ENCODE results near the gene FMN2.
"Not testable (repeated sequence)": the region's sequence is repeated elsewhere in the genome, so short reads cannot be mapped to it uniquely, and the experiment has no call there.

Gene FMN2

DNA sequence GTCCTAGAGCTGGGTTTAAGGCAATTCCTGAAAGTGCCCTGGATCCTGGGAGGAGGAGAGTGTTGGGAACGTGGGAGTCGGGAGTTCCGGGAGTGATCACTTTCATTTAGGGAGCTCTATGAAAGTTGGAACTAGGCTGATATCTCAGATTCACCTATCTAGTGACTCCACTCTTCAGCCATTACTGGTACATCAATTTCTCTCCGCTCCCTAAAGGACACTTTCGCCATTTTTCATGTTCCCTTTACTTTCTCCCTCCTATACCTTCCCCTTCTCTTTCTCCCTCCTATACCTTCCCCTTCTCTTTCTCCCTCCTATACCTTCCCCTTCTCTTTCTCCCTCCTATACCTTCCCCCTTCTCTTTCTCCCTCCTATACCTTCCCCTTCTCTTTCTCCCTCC, 93.0 kb downstream of the FMN2 start:
- CTCF ChIA-PET: interaction anchor here (0.6 to 5.2 kb wide), 3 partner anchors 35 to 320 kb away, joined by 5 to 120 read pairs (median 6); no protein-coding TSS in a partner anchor
- H3K9me3 ChIP-seq (ENCODE audit: control insufficient read depth, insufficient read depth, low read depth, low read length); POLR2A ChIA-PET; H3K4me1 ChIP-seq (ENCODE audit: control insufficient read depth, insufficient read depth, low read length); H3K4me3 ChIP-seq (ENCODE audit: low read depth, low read length); H3K27ac ChIP-seq (ENCODE audit: extremely low read depth, low read depth, low read length); H3K36me3 ChIP-seq (ENCODE audit: control insufficient read depth in 2 of 2, insufficient read depth in 1 of 2, low read length in 2 of 2): not testable (repeated sequence)
- TF ChIP-seq PRDM1 (tag by site-specific recombination; IDR thresholded peaks at IDR 0.05): peak; percentile 95

DNA sequence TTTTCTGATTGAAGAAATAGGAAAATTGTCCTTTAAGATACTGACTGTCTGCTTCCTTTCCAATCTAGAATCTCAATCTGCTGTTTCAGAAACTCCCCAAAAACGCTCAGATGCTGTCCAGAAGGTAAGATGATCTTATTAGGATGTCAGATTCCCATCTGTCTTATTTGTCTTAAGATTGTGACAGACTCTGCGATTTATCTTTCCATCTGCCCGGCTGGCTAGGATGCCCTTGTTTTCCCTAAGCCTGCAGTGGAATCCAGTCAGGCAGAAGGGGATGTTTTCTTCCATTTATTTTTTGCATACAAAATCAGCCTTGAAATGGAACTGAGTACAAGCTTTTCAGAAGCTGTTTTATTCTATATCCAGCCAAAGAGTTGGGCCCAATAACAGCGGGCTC, 96.5 kb downstream of the FMN2 start:
- POLR2A ChIA-PET: no interaction called here
- Histone ChIP-seq H3K27ac (ENCODE audit: extremely low read depth, low read depth, low read length) (no peak overlapping the region), H3K9me3 (ENCODE audit: control insufficient read depth, insufficient read depth, low read depth, low read length) (no peaks in the 10 kb centered on the region), H3K4me3 (ENCODE audit: low read depth, low read length) (no peak overlapping the region), H3K36me3 (ENCODE audit: control insufficient read depth in 2 of 2, insufficient read depth in 1 of 2, low read length in 2 of 2) (no peaks in the 10 kb centered on the region; a peak in 1 of 3 replicates), H3K4me1 (ENCODE audit: control insufficient read depth, insufficient read depth, low read length) (peaks cover 4% of the 10 kb centered on the region; the same call in 1 of the 2 replicates)
- CTCF ChIA-PET: interaction anchor here (0.5 to 5.2 kb wide), 30 partner anchors 9 to 1370 kb away, joined by 3 to 120 read pairs (median 6); no protein-coding TSS in a partner anchor
- TF ChIP-seq, protein P1, sequence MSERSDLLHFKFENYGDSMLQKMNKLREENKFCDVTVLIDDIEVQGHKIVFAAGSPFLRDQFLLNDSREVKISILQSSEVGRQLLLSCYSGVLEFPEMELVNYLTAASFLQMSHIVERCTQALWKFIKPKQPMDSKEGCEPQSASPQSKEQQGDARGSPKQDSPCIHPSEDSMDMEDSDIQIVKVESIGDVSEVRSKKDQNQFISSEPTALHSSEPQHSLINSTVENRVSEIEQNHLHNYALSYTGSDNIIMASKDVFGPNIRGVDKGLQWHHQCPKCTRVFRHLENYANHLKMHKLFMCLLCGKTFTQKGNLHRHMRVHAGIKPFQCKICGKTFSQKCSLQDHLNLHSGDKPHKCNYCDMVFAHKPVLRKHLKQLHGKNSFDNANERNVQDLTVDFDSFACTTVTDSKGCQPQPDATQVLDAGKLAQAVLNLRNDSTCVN (tag by site-specific recombination; optimal IDR thresholded peaks at IDR 0.05): no peak
- TF ChIP-seq ZBTB8A (tag by site-specific recombination; IDR thresholded peaks at IDR 0.05) (no peak), ZNF610 (tag by site-specific recombination; IDR thresholded peaks at IDR 0.05; ENCODE audit: borderline replicate concordance) (no peak), SP7 (tag by site-specific recombination; IDR thresholded peaks at IDR 0.05) (no peak)
- TF ChIP-seq, protein P2, sequence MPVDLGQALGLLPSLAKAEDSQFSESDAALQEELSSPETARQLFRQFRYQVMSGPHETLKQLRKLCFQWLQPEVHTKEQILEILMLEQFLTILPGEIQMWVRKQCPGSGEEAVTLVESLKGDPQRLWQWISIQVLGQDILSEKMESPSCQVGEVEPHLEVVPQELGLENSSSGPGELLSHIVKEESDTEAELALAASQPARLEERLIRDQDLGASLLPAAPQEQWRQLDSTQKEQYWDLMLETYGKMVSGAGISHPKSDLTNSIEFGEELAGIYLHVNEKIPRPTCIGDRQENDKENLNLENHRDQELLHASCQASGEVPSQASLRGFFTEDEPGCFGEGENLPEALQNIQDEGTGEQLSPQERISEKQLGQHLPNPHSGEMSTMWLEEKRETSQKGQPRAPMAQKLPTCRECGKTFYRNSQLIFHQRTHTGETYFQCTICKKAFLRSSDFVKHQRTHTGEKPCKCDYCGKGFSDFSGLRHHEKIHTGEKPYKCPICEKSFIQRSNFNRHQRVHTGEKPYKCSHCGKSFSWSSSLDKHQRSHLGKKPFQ (tag by site-specific recombination; IDR thresholded peaks at IDR 0.05): no peak

DNA sequence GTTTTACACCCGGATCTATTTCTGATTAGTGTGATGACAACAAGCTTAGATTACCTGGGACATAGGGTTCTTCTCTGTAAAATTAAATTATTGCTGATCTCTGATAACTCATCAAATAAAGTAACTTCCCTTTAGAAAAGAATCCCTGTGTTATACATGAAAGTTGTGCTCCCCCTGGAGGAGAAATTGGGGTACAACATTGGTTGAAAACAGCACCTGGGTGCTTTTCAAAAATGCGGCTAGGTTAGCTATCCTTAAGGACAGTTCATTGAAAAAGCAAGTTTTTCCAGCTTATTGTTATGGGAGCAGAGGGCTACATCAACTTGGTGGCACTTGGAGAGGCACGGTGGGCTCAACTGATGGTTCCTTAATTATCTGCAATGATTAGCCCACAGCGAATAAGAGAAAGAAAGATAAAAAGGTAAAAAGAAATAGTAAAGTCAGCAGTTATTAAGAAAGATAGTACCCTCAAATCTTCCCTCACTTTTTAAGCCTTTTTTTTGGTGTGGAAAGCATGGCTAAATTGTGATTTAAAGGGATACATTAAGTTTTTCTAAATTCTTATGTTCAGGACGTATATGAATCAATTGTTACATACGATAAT, 97.8 kb downstream of the FMN2 start:
- peaks cover 4% of the 10 kb centered on the region; the same call in 1 of the 2 replicates for H3K4me1 ChIP-seq (ENCODE audit: control insufficient read depth, insufficient read depth, low read length)
- no peak overlapping the region for H3K27ac ChIP-seq (ENCODE audit: extremely low read depth, low read depth, low read length)
- ChIA-PET POLR2A (no interaction called here), CTCF (interaction anchor here (0.6 to 5.2 kb wide), 60 partner anchors 9 to 880 kb away, joined by 3 to 120 read pairs (median 5); no protein-coding TSS in a partner anchor)
- H3K4me3 ChIP-seq (ENCODE audit: low read depth, low read length): no peak overlapping the region
- H3K9me3 ChIP-seq (ENCODE audit: control insufficient read depth, insufficient read depth, low read depth, low read length): no peaks in the 10 kb centered on the region
- no peaks in the 10 kb centered on the region for H3K36me3 ChIP-seq (ENCODE audit: control insufficient read depth in 2 of 2, insufficient read depth in 1 of 2, low read length in 2 of 2)
- TF ChIP-seq ZNF426 (tag by site-specific recombination; IDR thresholded peaks at IDR 0.05): no peak
- TF ChIP-seq KLF1 (tag by site-specific recombination; IDR thresholded peaks at IDR 0.05): no peak
- TF ChIP-seq, protein P3, sequence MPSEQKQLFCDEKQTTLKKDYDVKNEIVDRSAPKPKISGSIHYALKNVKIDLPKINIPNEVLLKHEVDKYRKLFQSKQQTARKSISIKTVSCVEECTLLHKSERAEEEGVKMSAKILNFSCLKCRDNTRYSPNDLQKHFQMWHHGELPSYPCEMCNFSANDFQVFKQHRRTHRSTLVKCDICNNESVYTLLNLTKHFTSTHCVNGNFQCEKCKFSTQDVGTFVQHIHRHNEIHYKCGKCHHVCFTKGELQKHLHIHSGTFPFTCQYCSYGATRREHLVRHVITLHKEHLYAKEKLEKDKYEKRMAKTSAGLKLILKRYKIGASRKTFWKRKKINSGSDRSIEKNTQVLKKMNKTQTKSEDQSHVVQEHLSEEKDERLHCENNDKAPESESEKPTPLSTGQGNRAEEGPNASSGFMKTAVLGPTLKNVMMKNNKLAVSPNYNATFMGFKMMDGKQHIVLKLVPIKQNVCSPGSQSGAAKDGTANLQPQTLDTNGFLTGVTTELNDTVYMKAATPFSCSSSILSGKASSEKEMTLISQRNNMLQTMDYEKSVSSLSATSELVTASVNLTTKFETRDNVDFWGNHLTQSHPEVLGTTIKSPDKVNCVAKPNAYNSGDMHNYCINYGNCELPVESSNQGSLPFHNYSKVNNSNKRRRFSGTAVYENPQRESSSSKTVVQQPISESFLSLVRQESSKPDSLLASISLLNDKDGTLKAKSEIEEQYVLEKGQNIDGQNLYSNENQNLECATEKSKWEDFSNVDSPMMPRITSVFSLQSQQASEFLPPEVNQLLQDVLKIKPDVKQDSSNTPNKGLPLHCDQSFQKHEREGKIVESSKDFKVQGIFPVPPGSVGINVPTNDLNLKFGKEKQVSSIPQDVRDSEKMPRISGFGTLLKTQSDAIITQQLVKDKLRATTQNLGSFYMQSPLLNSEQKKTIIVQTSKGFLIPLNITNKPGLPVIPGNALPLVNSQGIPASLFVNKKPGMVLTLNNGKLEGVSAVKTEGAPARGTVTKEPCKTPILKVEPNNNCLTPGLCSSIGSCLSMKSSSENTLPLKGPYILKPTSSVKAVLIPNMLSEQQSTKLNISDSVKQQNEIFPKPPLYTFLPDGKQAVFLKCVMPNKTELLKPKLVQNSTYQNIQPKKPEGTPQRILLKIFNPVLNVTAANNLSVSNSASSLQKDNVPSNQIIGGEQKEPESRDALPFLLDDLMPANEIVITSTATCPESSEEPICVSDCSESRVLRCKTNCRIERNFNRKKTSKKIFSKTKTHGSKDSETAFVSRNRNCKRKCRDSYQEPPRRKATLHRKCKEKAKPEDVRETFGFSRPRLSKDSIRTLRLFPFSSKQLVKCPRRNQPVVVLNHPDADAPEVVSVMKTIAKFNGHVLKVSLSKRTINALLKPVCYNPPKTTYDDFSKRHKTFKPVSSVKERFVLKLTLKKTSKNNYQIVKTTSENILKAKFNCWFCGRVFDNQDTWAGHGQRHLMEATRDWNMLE (tag by site-specific recombination; conservative IDR thresholded peaks at IDR 0.05; ENCODE audit: low read depth): no peak
- 0 out of 2 replicates have a peak, but pooled peaks have one; percentile 25 for TF ChIP-seq PRDM1 (tag by site-specific recombination; IDR thresholded peaks at IDR 0.05)
- TF ChIP-seq ZNF146 (tag by site-specific recombination; IDR thresholded peaks at IDR 0.05): no peak
- no peak for TF ChIP-seq EGR2 (tag by site-specific recombination; IDR thresholded peaks at IDR 0.05; ENCODE audit: low read depth)
- TF ChIP-seq MYNN (tag by site-specific recombination; IDR thresholded peaks at IDR 0.05; ENCODE audit: borderline replicate concordance): no peak
- no peak for TF ChIP-seq ZNF596 (tag by site-specific recombination; IDR thresholded peaks at IDR 0.05)
- TF ChIP-seq ZNF350 (tag by site-specific recombination; IDR thresholded peaks at IDR 0.05): no peak
- TF ChIP-seq, protein P4, sequence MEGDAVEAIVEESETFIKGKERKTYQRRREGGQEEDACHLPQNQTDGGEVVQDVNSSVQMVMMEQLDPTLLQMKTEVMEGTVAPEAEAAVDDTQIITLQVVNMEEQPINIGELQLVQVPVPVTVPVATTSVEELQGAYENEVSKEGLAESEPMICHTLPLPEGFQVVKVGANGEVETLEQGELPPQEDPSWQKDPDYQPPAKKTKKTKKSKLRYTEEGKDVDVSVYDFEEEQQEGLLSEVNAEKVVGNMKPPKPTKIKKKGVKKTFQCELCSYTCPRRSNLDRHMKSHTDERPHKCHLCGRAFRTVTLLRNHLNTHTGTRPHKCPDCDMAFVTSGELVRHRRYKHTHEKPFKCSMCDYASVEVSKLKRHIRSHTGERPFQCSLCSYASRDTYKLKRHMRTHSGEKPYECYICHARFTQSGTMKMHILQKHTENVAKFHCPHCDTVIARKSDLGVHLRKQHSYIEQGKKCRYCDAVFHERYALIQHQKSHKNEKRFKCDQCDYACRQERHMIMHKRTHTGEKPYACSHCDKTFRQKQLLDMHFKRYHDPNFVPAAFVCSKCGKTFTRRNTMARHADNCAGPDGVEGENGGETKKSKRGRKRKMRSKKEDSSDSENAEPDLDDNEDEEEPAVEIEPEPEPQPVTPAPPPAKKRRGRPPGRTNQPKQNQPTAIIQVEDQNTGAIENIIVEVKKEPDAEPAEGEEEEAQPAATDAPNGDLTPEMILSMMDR (tag by site-specific recombination; IDR thresholded peaks at IDR 0.05): peak; percentile 61
- peak; percentile 53 for TF ChIP-seq ZNF654 (tag by site-specific recombination; IDR thresholded peaks at IDR 0.05; ENCODE audit: low read depth)
- no peak for TF ChIP-seq ZNF776 (tag by site-specific recombination; IDR thresholded peaks at IDR 0.05; ENCODE audit: borderline replicate concordance)
- TF ChIP-seq ZNF184 (tag by site-specific recombination; IDR thresholded peaks at IDR 0.05): 0 out of 2 replicates have a peak, but pooled peaks have one; percentile 31
- TF ChIP-seq, protein P5, sequence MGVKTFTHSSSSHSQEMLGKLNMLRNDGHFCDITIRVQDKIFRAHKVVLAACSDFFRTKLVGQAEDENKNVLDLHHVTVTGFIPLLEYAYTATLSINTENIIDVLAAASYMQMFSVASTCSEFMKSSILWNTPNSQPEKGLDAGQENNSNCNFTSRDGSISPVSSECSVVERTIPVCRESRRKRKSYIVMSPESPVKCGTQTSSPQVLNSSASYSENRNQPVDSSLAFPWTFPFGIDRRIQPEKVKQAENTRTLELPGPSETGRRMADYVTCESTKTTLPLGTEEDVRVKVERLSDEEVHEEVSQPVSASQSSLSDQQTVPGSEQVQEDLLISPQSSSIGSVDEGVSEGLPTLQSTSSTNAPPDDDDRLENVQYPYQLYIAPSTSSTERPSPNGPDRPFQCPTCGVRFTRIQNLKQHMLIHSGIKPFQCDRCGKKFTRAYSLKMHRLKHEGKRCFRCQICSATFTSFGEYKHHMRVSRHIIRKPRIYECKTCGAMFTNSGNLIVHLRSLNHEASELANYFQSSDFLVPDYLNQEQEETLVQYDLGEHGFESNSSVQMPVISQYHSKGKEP (tag by site-specific recombination; IDR thresholded peaks at IDR 0.05): no peak
